Colon (tissue), 2 donors: ENCODE results near the gene CRYL1.

Source experiments
- FAIRE-seq: peaks from 2 replicates; lab custom pipeline; 2012; peaks lifted over from hg19 to GRCh38; lab: Jason Lieb, UNC
- donor health status: control.
- donor health status: control.

Gene CRYL1

GRCh38 chr13:20526664-20527063 lies 1.0 kb upstream of the CRYL1 start:
- no peak for FAIRE-seq

GRCh38 chr13:20525144-20525600 lies 485 bp downstream of the CRYL1 start:
- no peak for FAIRE-seq

GRCh38 chr13:20521364-20522115 lies 4.1 kb downstream of the CRYL1 start:
- no peak for FAIRE-seq

GRCh38 chr13:20519875-20520274 lies 5.8 kb downstream of the CRYL1 start:
- no peak for FAIRE-seq

GRCh38 chr13:20518660-20519100 lies 7.0 kb downstream of the CRYL1 start:
- no peak for FAIRE-seq

- FAIRE-seq: no peak
Observed at GRCh38 chr13:20514866-20515265, 10.8 kb downstream of the CRYL1 start.

GRCh38 chr13:20513466-20513995 lies 12.1 kb downstream of the CRYL1 start:
- FAIRE-seq: no peak

GRCh38 chr13:20512042-20512683 lies 13.5 kb downstream of the CRYL1 start:
- no peak for FAIRE-seq

- no peak for FAIRE-seq
Observed at GRCh38 chr13:20506696-20507095, 19.0 kb downstream of the CRYL1 start.

- FAIRE-seq: no peak
Observed at GRCh38 chr13:20505405-20506366, 20.0 kb downstream of the CRYL1 start.

- FAIRE-seq: no peak
Observed at GRCh38 chr13:20503088-20504083, 22.3 kb downstream of the CRYL1 start.

GRCh38 chr13:20501592-20501991 lies 24.1 kb downstream of the CRYL1 start:
- FAIRE-seq: no peak

GRCh38 chr13:20501120-20501519 lies 24.5 kb downstream of the CRYL1 start:
- FAIRE-seq: no peak

- FAIRE-seq: no peak
Observed at GRCh38 chr13:20499986-20500385, 25.7 kb downstream of the CRYL1 start.

- FAIRE-seq: no peak
Observed at GRCh38 chr13:20498659-20499058, 27.0 kb downstream of the CRYL1 start.

GRCh38 chr13:20498129-20498528 lies 27.5 kb downstream of the CRYL1 start:
- no peak for FAIRE-seq

GRCh38 chr13:20497006-20497775 lies 28.5 kb downstream of the CRYL1 start:
- FAIRE-seq: no peak

GRCh38 chr13:20495087-20496023 lies 30.3 kb downstream of the CRYL1 start:
- peak; percentile 33 for FAIRE-seq

GRCh38 chr13:20494656-20495055 lies 31.0 kb downstream of the CRYL1 start:
- no peak for FAIRE-seq
